ENCODE results near the gene XBP1.
A peak's percentile ranks its signal among the peaks of the same experiment; 100 is the strongest.
"Not testable (repeated sequence)": the region's sequence is repeated elsewhere in the genome, so short reads cannot be mapped to it uniquely, and the experiment has no call there.

Gene XBP1

DNA sequence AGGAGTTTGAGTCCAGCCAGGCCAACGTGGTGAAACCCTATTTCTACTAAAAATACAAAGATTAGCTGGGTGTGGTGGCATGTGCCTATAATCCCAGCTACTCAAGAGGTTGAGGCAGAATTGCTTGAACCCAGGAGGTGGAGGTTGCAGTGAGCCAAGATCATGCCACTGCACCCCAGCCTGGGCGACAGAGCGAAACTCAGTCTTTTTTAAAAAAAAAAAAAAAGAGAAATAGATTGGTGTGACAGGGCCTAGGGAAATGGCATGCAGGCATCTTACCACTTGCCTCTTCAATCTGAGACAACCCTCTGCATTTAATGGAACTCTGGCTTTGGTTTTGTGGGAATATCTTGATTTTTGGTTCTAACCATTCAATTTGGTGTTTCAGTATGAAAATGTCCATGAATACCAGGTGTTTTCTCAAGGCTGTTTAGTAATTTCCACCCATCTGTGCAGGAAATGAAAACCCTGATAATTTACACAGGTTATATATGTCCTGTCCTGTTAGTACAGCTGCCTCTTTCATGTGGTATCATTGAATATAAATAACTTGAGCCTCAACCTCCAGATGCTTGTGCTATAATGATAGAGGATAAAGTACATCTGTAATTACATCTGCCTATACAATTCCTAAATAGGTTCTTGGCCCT lies 8.4 kb downstream of the XBP1 start:
- DNase-seq, result no peak

DNA sequence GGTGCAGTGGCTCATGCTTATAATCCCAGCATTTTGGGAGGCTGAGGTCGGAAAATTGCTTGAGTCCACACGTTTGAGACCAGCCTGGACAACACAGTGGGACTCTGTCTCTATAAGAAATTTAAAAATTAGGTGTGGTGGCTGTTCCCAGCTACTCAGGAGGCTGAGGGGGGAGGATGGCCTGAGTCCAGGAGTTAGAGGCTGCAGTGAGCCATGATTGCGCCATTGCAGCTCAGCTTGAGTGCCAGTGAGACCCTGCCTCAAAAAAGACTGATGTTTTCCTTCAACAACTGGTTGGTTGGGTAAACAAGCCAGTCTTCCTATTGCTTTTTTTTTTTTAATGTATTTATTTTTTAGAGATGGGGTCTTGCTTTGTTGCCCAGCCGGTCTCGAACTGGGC lies 9.2 kb downstream of the XBP1 start:
- DNase-seq, result no peak

DNA sequence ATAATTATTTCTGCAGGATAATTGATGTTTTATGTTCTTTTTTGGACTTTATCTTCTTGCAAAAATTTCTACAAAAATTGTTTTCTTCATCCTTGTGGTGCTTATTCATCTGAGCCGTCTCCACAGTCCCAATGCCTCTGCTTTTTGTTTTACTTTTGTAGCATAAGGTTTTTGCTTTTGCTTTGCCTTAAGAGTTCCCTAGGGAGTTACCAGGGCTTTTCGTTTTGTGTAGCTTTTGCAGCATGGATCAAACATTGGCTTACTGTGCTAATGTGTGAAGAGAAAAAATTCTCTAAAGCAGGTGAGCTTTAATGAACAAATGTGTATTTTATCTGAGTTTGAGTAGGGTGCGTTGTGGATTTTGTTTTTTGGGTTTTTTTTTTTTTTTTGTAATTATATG lies 11.8 kb downstream of the XBP1 start:
- DNase-seq, result no peak

DNA sequence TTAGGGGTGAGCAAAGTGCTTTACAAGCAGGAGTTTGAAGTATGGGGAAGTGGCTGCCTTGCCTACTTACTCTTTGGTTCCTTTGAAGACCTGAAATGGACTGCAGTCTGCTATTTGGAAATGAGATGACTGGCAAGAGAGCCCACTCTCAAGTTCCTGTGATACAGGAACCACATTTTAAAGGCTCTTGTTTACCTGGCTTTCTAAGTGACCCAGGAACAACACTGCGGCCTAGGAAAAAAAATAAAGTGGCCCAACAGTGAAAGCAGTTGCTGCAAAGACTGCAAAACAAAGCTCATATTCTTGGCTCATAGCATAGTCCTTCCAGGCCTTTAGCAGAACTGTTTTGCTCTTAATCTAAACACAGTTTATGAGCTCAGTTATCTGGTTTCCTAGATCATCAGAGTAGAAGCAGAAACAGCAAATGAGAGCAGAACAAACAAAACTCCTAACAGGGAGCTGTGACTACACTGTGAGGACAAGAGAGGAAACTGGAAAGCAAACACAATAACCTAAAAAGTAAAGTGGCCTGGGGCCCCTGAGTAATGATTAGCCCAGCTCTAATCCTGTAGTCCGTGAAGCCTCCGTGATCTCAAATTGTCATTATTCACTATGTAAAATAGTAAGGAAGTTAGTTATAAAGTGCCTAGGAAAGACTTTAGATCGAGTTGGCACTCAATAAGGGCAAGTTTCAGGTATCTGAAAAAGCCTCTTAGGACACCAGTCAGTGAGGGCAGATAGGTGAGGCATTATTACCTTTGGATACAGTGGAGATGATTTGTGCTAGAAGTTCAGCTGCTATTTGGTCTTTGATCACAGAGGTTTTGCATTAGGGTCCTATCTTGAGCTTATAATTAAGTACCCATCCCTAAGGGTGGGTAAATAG lies 16.3 kb downstream of the XBP1 start:
- DNase-seq, result no peak

DNA sequence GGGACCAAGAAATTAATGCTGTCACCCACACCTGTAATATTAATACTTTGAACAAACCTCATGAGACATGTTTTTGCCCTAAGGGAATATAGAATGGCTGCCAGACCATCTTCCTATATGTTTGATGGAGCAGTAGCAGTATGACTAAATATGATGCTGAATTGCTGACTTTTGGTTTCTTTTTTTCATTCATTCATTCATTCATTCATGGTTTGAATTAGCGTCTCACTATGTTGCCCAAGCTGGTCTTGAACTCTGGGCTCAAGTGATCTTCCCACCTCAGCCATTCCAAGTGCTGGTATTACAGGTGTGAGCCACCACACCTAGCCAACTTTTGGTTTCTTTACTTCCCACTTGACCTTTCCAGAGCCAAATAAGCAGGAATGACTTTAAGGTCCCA lies 20.1 kb downstream of the XBP1 start:
- no peak for DNase-seq

DNA sequence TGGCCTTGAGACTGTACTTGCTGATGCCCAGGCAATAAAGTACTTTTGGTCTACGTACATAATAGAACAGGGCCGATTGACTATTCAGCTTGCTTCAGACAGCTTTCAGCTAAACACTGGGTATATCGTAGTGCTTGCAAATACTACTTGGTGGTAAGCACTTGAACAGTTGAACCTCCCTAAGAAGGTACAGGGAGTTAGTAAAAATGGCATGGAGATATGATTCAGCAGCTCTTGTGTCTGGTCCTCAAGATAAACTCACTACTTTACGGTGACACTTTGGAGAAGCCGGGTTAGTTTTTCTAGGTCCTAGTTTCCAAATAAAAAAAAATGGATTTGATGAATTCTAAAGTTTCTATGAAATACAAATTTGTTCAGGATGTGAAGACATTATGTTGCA lies 20.5 kb downstream of the XBP1 start:
- no peak for DNase-seq

DNA sequence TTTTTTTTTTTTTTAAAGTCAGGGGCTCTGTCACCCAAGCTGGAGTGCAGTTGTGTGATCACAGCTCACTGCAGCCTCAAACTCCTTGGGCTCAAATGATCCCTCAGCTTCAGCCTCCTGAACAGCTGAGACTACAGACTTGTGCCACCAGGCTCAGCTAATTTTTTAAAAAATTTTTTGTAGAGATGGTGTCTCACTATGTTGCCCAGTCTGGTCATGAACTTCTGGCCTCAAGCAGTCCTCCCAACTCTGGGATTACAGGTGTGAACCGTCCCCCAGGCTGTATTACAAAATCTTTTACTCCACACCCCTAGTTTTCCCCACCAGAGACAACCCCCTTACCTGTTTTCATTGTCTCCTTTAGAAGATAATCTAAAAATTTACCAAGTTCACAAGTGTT lies 26.0 kb downstream of the XBP1 start:
- DNase-seq, result no peak

DNA sequence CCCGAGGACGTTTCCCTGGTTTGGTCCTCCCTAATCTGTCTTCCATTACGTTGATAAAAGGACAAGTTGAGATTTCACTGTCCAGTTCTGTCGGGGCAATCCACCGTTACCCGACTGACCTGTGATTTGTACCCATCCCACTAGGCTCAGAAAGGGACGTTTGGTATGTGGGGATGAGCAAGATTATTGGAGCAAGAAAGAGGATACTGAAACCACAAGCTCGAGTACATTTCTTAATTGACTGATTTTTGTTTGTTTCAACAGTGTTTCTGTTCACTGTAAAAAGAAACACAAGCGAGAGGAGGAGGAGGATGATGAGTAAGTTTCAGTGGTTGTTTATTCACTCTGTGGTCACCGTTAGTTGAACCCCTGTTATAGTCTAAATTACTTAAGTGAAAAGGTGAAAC lies 26.9 kb downstream of the XBP1 start:
- no peak for DNase-seq

DNA sequence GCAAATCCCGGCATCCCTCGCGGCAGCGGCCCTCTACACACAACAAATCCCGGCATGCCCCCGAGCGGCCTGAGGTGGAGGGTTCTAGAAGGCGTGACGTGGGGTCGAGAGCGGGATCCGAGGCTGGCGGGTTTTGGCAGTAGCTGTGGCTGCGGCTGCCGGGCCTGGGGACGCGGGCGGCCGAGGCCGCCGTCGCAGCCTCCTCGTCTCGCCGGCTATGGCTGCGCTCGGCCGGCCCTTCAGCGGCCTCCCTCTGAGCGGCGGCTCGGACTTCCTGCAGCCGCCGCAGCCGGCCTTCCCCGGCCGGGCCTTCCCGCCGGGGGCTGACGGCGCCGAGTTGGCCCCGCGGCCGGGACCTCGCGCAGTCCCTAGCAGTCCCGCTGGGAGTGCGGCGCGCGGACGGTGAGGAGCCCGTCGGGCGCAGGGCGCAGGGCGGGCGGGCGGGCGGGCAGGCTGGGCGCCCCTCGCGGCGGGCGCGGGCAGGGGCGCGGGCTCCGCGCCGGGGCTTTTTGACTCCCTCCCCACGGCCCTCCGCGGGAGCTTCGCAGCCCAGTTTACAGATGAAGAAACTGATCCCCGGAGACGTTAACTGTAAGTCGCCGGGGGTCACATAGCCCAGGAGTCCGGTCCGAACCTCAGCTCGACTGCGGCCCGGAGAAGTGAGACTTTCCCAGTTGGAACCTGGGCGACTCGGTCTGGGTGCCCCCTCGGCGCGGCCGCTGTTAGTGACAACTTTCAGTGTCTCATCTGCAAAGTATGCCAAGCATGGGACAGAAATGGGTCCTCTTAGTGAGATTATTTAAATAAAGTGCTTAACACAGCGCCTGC lies 27.5 kb downstream of the XBP1 start, which contains the start of gene CCDC117:
Gene CCDC117, plus strand, starts transcription at position 63 of the 828 bp plus-strand sequence. Its CDS starts 155 bp downstream, at position 218.
- DNase-seq, result peak; percentile 97

DNA sequence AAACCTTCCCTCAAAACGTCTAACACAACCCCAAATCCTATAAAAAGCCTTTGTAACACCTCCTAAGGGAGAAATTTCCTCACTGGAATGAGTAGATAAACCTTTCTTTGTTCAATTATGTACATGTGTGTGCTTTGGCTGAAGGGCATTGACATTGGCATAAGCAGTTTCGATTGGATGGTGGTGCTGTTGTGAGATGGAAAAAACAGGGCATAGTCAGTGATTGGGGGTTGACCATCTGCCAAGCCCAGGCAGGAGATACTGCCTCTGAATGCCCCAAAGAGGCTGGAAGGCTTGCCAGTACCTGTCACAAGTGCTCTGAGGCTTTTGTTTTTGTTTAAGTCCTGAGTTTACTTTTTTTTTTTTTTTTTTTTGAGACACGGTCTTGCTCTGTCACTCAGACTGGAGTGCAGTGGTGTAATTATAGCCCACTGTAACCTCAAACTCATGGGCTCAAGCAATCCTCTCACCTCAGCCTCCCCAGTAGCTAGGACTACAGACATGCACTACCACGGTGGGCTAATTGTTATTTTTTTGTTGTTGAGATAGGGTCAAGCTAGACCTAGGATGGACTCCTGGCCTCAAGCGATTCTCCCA lies 29.1 kb downstream of the XBP1 start:
- no peak for DNase-seq

DNA sequence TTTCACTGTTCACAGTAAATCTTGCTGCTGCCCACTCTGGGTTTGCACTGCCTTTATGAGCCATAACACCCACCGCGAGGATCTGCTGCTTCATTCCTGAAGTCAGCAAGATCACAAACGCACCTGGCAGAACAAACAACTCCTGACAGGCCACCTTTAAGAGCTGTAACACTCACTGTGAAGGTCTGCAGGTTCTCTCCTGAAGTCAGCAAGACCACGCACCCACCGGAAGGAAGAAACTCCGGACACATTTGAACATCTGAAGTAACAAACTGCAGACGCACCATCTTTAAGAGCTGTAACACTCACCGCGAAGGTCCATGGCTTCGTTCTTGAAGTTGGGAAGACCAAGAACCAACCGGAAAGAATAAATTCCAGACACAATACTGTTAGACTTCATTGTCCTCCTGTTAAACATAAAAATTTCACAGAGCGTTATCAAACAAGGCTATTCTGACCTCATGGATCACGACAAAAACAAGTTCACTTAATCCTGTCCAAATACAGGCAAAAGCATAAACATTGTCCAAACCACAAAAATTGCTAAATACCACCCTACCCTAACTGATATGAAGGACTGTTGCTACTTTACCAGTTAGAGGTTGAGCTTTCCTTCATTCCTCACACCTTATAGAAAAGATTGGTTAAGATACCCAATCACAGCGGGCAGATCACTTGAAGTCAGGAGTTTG lies 30.8 kb downstream of the XBP1 start:
- no peak for DNase-seq

DNA sequence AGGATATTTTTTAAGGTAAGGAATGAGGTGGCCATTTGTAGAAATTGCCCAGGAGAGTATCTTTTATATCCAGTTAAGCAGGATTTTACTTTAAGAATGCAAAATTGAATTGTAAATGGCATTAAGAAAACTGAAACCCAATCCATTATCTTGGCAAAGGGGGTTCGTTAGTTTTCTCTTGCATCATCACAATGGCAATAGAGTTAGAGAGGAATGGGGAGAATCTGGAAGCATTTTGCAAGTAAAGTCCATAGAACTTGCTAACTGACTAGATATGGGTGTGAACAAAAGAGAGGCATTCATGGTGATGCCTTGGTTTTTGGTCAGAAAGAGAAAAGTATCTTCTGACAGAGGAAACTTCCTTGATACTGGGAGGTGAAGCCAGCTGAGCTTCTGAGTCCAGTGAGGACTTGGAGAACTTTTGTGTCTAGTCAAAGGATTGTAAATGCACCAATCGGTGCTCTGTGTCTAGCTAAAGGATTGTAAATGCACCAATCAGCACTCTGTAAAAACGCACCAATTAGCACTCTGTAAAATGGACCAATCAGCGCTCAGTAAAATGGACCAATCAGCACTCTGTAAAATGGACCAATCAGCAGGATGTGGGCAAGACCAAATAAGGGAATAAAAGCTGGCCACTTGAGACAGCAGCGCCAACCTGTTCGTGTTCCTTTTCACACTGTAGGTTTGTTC lies 31.5 kb downstream of the XBP1 start:
- no peak for DNase-seq

DNA sequence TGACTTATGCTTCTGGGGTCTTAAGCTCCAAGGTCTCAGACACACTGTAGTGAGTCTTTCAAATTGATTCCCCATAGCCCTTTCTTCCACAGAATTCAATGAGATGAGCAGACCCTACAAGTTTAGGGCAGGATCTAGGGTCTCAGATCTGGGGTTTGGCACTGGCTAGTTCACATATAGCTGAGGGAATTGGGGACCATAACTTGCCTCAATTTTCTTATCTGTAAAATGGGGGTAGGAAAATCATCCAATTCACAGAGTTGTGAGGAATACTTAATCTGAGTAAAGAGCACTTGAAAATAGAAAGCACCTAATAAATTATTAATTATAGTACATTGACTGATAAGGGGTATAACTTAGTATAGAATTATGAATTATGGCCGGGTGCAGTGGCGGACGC lies 33.7 kb downstream of the XBP1 start:
- DNase-seq, result no peak

DNA sequence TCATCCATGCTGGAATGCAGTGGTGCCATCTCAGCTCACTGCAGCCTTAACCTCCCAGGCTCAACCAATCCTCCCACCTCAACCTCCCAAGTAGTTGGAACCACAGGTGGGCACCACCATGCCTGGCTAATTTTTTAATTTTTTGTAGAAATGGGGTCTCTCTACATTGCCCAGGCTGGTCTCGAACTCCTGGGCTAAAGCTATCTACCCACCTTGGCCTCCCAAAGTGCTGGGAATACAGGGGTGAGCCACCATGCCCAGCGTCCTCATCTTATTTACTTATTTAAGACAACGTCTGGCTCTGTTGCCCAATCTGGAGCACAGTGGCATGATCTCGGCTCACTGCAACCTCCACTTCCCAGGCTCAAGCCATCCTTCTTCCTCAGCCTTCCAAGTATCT lies 38.4 kb downstream of the XBP1 start:
- DNase-seq, result not testable (repeated sequence)

DNA sequence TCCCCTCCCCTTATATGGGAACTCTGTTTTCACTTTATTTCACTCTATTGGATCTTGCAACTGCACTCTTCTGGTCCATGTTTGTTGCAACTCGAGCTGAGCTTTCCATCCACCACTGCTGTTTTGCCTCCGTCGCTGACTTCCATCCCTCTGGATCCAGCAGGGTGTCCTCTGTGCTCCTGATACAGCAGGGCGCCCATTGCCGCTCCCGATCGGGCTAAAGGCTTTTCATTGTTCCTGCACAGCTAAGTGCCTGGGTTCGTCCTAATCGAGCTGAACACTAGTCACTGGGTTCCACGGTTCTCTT lies 39.0 kb downstream of the XBP1 start:
- DNase-seq, result no peak

DNA sequence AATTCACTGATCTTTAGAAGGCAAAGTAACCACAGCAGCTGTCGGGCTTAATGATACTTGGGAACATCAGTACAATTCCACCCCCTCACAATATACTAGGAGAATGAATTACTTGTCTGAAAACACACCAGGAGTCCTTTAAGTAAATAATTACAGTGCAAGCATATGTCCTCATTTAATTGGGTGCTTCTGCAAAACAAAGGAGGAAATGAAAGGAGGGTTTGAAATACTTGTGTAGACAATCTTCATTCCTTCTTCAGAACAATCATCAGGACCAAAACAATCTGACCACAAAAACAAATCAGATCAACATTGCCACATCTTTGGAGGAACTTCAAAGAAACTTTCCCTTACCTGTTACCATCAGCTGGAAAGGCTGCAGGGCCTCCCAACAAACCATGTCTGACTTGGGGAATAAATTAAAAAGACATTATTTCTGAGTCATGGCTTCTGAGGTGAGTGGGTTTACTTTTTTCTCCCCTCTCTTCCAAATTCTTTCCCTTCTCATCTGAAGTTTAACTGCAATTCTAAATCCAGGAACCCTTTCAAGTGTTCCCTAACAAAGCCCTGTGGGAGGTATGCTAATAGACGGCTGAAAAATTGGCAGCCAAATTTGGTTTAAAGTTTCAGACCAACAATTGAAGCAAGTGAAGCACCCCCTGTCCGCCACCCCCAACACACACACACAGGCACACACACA lies 40.4 kb downstream of the XBP1 start:
- no peak for DNase-seq

DNA sequence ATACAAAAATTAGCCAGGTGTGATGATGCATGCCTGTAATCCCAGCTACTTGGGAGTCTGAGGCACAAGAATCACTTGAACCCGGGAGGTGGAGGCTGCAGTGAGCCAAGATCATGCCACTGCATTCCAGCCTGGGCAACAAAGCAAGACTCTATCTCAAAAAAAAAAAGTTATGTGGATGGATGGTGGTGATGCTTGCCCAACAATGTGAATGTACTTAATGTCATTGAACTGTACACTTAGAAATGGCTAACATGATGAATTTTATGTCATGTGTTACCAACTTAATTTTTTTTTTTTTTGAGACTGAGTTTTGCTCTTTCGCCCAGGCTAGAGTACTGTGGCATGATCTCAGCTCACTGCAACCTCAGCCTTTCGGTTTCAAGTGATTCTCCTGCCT lies 45.9 kb downstream of the XBP1 start:
- not testable (repeated sequence) for DNase-seq

DNA sequence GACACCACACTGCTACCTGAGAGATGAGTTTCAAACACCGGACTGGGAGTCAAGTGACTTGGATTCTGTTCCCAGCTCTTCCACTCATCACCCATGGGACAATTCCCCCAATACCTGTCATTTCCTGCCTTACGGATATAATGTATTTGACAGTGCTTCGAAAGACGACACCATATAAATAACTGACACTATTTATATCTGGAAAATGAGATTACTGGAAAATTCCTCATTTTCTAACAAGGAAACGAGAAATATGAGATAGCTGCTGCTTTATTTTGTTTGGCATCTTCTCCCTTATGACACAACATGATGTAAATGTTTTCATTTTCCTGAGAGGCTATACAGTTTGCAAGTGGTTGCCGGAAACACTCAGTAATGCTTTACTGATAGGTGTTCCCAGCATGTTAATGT lies 49.9 kb downstream of the XBP1 start:
- no peak for DNase-seq

Data from midbrain (tissue), 1 donor.